GM19023 (cell line): ENCODE results near the gene BPTF.
"Not testable (repeated sequence)": the region's sequence is repeated elsewhere in the genome, so short reads cannot be mapped to it uniquely, and the experiment has no call there.

Experiments used
- ATAC-seq: cut with Tn5 transposase; IDR thresholded peaks from one replicate; pipeline ENCODE4 v1.9.1; 2021; ENCODE audit warnings: mild to moderate bottlenecking, moderate library complexity; ENCODE audit not compliant: unreplicated experiment

Gene BPTF

GRCh38 chr17:67881083-67881482 lies 55.8 kb downstream of the BPTF start:
- ATAC-seq = no peak

DNA sequence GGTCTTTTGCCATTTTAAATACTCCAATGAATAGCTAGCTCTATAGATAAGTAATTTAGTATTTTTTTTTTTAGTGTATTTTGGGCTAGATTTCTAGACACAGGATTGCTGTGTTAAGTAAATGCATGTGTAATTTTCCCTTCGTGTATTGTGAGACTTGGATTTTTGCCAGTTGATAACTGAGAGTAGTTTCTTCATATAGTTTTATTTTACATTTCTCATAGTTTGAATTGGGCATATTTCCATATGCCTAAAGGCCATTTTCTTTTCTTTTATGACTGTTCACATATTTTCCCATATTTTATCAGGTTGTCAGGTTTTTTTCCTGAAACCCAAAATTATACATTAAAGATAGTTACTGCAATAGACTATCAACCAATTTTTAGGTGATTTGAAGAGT lies 59.4 kb downstream of the BPTF start:
- no peak for ATAC-seq

- no peak for ATAC-seq
Observed at GRCh38 chr17:67891481-67892119, 66.3 kb downstream of the BPTF start.

DNA sequence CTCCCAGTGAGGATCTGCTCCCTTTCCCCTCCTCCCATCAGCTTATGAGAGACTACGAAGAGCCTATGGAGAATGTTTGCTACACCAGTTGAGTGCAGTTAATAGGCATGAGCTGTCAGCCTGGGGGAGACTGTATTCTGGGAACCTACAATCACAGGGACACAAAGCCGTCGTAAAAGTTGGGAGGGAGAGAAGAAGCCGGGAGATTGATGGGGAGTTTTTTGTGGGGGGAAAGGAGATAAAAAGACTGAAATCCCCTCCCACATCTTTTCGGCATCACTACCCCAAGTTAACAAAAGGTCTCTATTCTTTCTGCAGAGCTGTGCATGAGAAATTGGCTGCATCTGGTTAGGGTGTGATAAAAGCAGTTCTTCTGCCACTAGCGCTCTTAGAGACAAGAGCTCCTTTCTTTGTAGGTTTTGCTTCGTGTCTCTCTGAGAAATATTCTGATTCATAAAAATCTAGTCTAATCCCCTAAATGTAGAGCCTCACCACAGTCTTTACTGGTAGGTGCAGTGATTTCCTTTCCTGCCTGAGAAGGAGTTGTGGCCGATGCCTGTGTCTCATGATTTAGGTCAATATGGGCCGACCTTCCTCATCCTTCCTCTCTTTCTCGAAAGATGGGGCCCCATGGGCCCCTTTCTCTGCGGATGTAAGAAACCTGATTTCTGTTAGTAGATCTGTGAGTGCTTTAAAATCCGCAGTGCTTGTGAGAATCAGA lies 77.4 kb downstream of the BPTF start:
- ATAC-seq = no peak

DNA sequence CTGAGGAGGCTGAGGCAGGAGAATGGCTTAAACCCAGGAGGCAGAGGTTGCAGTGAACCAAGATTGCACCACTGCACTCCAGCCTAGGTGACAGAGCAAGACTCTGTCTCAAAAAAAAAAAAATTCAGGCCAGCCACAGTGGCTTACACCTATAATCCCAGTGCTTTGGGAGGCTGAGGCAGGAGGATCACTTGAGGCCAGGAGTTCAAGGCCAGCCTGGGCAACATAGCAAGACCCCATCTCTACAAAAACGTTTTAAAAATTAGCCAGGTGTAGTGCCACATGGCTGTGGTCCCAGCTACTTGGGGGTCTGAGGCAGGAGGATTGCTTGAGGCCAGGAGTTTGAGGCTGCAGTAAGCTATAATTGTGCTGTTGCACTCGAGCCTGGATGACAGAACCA lies 80.0 kb downstream of the BPTF start:
- not testable (repeated sequence) for ATAC-seq

GRCh38 chr17:67910117-67910803 lies 85.0 kb downstream of the BPTF start:
- ATAC-seq = not testable (repeated sequence)

- ATAC-seq = no peak
Observed at GRCh38 chr17:67911059-67911782, 85.9 kb downstream of the BPTF start.

DNA sequence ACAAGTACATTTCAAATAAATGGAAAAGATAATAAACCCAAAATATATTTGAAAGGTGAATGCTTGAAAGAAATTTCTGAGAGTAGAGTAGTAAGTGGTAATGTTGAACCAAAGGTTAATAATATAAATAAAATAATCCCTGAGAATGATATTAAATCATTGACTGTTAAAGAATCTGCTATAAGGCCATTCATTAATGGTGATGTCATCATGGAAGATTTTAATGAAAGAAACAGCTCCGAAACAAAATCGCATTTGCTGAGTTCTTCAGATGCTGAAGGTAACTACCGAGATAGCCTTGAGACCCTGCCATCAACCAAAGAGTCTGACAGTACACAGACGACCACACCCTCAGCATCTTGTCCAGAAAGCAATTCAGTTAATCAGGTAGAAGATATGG lies 86.8 kb downstream of the BPTF start:
- no peak for ATAC-seq

DNA sequence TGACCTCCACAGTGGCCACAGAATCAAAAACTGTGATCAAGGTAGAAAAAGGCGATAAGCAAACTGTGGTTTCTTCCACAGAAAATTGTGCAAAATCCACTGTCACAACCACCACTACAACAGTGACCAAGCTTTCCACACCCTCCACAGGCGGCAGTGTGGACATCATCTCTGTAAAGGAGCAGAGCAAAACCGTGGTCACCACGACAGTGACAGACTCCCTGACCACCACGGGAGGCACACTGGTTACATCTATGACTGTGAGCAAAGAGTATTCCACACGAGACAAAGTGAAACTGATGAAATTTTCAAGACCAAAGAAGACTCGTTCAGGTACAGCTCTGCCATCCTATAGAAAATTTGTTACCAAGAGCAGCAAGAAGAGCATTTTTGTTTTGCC lies 87.4 kb downstream of the BPTF start:
- no peak for ATAC-seq

- ATAC-seq = no peak
Observed at GRCh38 chr17:67920212-67920611, 94.9 kb downstream of the BPTF start.

GRCh38 chr17:67922503-67922902 lies 97.2 kb downstream of the BPTF start:
- no peak for ATAC-seq

DNA sequence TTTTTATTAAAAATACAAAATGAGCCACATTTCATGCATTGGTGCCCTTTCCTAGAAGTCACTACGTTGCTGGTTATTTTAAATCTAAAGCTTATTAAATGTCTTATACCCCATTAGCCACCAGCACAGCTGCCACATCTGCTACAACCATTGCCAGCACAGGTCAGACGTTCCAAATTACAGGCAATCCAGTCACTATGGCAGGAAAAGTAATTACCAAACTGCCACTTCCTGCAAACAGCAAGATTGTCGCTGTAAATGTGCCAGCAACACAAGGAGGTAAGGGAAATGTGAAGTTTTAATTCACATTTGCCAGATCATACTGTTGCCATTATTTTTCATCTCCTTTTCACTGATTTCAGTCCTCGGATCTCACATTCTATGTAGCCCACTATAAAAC lies 103.5 kb downstream of the BPTF start:
- not testable (repeated sequence) for ATAC-seq

- no peak for ATAC-seq
Observed at GRCh38 chr17:67931227-67931626, 105.9 kb downstream of the BPTF start.

DNA sequence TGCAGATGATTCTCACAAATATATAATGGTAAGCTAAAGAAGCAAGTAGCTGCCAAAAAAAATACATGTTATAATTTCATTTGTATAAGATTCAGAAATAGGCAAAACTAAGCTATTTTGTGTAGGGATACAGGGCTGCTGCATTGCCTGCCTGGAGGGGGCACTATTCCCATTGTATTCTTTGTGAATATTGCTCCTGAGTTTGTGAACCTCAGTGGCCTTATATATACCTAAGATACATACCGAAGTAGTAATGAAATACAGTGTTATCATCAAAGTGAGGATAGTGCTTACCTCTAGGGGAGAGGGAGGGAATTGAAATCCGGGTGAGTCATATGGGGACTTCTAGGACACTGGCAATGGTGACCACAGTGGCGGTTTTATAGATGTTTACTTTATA lies 117.5 kb downstream of the BPTF start:
- no peak for ATAC-seq

GRCh38 chr17:67944035-67944434 lies 118.7 kb downstream of the BPTF start:
- ATAC-seq = no peak

DNA sequence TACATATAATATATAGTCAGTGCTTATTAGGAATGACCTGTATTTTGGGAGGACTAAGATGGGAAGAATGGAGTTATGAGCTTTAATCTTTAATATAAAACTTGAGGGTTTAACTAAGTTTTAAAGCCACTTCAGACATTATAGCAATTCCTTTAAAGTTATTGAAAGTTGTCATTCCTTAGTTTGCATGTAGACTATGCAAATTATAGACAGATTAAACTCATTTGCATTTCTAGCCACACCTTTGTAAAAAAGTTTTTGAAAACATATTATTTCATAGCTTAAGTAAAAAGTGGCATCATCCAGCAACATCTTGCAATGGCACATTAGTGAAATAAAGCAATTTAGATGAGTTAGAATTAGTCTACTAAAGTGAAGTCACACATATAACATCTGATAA lies 121.2 kb downstream of the BPTF start:
- no peak for ATAC-seq

DNA sequence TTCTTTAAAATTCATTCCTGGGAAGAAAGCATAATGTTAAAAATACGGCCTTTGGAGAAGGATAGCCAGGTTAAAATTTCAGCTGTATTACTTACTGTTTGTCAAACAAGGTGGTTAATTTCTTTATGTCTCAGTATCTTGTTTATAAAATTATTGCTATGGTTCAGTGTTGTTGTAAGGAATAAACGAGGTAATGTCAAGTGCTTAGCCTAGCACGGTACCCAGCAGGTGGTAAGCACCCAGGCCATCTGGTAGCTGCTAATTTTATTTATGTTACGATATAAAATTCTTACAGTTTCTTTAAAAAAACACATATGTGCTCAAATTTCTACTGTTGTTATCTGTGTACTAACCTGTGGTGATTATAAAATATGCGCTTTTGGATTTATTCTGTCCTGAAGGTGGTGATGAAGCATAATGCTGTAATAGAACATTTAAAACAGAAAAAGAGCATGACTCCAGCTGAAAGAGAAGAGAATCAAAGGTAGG lies 122.1 kb downstream of the BPTF start:
- no peak for ATAC-seq

DNA sequence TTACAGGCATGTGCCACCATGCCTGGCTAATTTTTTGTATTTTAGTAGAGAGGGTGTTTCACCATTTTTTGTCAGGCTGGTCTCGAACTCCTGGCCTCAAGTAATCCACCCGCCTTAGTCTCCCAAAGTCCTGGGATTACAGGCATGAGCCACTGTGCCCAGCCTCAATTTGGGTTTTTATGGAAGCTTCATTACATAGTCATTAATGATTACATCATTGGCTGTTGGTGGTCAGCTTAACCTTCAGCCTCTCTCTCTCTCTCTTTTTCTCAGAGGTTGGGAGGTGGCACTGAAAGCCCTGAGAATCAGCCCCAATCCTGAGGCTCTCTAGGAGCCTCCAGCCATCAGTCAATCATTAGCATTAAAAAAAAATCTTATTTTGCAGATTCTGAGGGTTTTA lies 125.6 kb downstream of the BPTF start:
- ATAC-seq = no peak

DNA sequence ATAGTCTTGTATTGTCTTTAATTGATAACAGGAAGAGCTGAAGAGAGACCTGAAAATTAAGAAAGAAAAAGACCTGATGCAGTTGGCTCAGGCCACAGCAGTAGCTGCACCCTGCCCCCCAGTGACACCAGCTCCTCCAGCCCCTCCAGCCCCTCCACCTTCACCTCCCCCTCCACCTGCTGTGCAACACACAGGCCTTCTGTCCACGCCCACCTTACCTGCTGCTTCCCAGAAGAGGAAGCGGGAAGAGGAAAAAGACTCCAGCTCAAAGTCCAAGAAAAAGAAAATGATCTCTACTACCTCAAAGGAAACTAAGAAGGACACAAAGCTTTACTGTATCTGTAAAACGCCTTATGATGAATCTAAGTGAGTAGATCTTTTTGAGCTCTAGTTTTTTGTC lies 134.2 kb downstream of the BPTF start:
- no peak for ATAC-seq

DNA sequence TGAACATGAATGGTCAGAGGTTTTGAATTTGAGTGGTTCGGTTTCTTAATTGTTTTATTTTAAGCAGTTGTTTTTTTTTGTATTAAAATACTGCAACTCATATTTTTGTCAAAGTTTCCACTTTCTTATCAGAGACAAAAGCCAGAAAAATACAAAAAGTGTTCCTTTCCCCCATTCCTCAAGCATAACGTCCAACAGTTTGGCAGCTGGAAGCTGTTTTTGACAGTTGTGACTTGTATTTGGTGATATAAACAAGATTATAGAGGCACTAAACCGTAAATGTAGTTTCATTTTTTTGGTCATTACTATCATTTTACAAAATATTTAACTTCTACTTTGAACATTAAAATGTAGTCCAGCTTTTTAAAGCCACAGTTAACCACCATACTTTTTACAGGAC lies 135.0 kb downstream of the BPTF start:
- not testable (repeated sequence) for ATAC-seq

- ATAC-seq = not testable (repeated sequence)
Observed at GRCh38 chr17:67962156-67962555, 136.9 kb downstream of the BPTF start.
